Measurements from ENCODE around the gene FHIT.

FHIT gene

GRCh38 chr3:60841355-60841754, 409.9 kb downstream of the FHIT start:
- TF ChIP-seq CTCF (IDR thresholded peaks at IDR 0.05; ENCODE audit: control insufficient read depth, insufficient read depth, low read depth, low read length, missing control alignments) = no peak
- peak; percentile 16 for DNase-seq (ENCODE audit: low read depth)
- no peak overlapping the region for H3K4me3 ChIP-seq (ENCODE audit: control insufficient read depth, low read depth, low read length)

- no peak for DNase-seq (ENCODE audit: low read depth)
- no peak for TF ChIP-seq CTCF (IDR thresholded peaks at IDR 0.05; ENCODE audit: control insufficient read depth, insufficient read depth, low read depth, low read length, missing control alignments)
These were observed 412.0 kb downstream of the FHIT start for GRCh38 chr3:60839246-60839645.

GRCh38 chr3:60835796-60836195, 415.5 kb downstream of the FHIT start:
- no peak overlapping the region for H3K4me3 ChIP-seq (ENCODE audit: control insufficient read depth, low read depth, low read length)
- no peak for TF ChIP-seq CTCF (IDR thresholded peaks at IDR 0.05; ENCODE audit: control insufficient read depth, insufficient read depth, low read depth, low read length, missing control alignments)
- no peak for DNase-seq (ENCODE audit: low read depth)

More at GRCh38 chr3:60839246-60839645, 412.0 kb downstream of the FHIT start:
- H3K4me3 ChIP-seq (ENCODE audit: control insufficient read depth, low read depth, low read length) = no peak overlapping the region

- TF ChIP-seq CTCF (IDR thresholded peaks at IDR 0.05; ENCODE audit: control insufficient read depth, insufficient read depth, low read depth, low read length, missing control alignments) = no peak
- DNase-seq (ENCODE audit: low read depth) = no peak
- no peak overlapping the region for H3K4me3 ChIP-seq (ENCODE audit: control insufficient read depth, low read depth, low read length)
These were observed 422.2 kb downstream of the FHIT start for GRCh38 chr3:60829058-60829457.

- no peak overlapping the region for H3K4me3 ChIP-seq (ENCODE audit: control insufficient read depth, low read depth, low read length)
- DNase-seq (ENCODE audit: low read depth) = no peak
These were observed 423.6 kb downstream of the FHIT start for GRCh38 chr3:60827666-60828065.

GRCh38 chr3:60826511-60826910, 424.7 kb downstream of the FHIT start:
- no peak for DNase-seq (ENCODE audit: low read depth)
- no peak for TF ChIP-seq CTCF (IDR thresholded peaks at IDR 0.05; ENCODE audit: control insufficient read depth, insufficient read depth, low read depth, low read length, missing control alignments)
- no peak overlapping the region for H3K4me3 ChIP-seq (ENCODE audit: control insufficient read depth, low read depth, low read length)

More at GRCh38 chr3:60827666-60828065, 423.6 kb downstream of the FHIT start:
- TF ChIP-seq CTCF (IDR thresholded peaks at IDR 0.05; ENCODE audit: control insufficient read depth, insufficient read depth, low read depth, low read length, missing control alignments) = no peak

GRCh38 chr3:60812502-60812901, 438.8 kb downstream of the FHIT start:
- no peak for TF ChIP-seq CTCF (IDR thresholded peaks at IDR 0.05; ENCODE audit: control insufficient read depth, insufficient read depth, low read depth, low read length, missing control alignments)
- H3K4me3 ChIP-seq (ENCODE audit: control insufficient read depth, low read depth, low read length) = no peak overlapping the region
- DNase-seq (ENCODE audit: low read depth) = no peak

All from AG09309 (cell line).